Stimulated activated CD8-positive, alpha-beta memory T cell treated with anti-CD3 and anti-CD28 coated beads, Interleukin-15, amount 100 ng/mL, for 48 hours (primary cell): Measurements from ENCODE around the gene SP9.
"Not testable (repeated sequence)": the region's sequence is repeated elsewhere in the genome, so short reads cannot be mapped to it uniquely, and the experiment has no call there.

Source experiments
- DNase-seq, 2 donors: peaks; one replicate each; pipeline ENCODE4 v3.0.0-alpha.2; 2020; ENCODE audit warnings: low read depth in 2 of 2

The SP9 gene

DNA sequence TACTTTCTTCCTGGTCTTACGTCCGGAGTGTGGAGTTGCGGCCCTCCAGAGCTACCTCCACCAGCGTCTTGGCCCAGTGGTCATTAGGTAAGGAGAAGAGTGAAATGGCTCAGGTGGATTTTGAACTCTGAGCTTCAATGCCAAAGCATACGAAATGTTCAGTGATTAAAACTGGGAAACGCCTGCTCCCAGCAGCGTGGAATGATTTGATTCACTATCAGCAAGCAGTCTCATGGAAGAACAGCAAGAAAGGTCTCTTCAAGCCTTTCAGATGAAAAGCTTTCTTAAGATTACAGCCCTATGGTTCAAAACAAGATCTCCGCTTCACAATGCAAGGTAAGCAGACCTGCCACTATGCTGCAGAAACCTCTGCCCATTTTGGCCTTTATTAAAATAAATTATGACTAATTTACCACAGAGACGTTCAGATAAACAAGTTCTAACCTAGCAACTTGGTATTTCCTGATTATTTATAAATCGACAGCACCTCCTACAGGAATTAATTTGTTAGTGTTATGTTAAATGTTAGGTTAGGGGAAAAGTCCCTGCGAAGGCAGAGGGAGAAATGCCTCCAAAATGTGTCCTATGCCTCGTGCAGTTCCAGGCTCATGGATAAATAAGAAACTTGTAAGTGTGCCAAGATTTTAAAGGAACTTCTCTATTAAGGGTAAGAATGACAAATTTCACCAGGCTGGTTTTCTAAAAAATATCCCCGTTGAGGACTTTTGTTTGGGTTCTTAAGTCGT is 10.1 kb downstream of the SP9 start:
- no peak for DNase-seq

DNA sequence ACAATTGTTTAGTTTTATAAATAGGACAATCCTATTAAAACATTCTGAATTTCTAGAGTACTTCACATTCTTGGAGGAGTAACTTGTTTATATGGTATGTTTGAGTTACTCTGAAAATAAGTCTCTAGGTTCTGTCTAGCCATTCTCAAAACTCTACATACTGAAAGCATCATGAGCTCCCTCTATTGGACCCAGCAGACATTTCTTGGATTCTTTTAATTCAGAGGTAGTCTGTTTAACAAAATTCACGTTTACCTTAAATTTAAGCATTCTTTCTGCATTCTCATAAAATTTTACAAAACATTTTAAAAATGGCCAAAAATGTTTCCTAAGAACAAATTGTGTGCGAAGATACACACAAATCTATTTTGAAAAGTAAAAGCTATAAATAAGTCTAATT is 15.3 kb downstream of the SP9 start:
- no peak for DNase-seq

DNA sequence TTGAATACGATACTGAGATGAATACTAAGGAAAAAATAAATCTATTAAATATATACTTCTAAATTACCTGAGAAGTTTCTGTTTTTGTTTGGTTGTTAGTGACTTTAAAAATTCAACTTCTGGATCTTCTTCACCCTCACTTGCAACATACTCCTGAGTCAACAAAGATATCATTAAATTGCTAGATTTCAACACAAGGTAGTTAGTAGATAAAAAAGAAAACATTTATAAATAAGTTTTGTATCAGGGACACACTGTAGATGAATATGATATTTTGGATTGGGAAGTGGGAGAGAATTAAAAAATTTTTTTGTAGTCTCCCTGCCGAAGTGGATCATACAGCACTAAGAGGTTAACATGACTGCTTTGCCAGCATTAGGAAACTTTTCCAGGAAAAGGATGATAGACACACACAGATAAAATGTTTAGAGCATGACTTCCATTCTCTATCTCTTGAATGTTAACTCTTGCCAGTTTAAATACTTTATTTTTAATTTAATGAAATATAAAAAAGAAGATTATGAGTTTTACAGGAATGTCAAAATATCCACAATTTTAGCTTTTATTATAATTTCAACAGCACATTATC is 15.9 kb downstream of the SP9 start:
- DNase-seq: no peak

DNA sequence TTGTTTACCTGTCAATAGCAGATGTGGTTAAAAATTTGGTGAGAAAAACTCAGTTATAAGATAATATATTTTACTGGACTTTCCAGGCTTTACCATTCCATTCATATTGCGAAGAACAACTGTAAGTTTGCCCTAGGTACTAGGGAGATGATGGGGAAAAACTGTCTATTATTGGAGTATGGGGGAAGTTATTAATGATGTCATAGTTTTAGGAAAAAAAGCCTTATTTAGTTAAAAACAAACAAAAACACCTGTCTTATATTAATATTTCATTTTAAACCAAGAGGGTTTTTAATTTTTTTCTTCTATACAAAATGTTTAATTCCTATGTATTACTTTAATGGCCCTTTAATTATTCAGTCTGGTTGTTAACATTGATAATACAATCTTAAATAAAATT is 18.2 kb downstream of the SP9 start:
- DNase-seq: no peak

DNA sequence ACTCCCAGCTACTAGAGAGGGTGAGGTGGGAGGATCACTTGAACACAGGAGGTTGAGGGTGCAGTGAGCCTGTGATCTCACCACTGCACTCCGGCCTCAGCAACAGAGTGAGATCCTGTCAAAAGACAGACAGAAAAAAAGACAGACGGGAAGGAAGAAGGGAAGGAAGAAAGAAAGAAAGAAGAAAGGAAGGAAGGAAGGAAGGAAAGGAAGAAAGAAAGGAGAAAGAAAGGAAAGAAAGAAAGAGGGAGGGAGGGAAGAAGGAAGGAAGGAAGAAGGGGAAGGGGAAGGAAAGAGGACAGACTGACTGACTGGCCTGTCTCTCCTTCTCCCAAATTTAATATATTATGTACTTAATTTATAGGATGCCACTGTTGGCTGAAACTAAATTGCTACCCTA is 21.6 kb downstream of the SP9 start:
- DNase-seq: no peak

DNA sequence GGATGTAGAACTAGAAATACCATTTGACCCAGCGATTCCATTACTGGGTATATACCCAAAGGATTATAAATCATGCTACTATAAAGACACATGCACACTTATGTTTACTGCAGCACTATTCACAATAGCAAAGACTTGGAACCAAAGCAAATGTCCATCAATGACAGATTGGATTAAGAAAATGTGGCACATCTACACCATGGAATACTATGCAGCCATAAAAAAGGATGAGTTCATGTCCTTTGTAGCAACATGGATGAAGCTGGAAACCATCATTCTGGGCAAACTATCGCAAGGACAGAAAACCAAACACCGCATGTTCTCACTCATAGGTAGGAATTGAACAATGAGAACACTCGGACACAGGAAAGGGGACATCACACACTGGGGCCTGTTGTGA is 24.9 kb downstream of the SP9 start:
- DNase-seq: not testable (repeated sequence)

DNA sequence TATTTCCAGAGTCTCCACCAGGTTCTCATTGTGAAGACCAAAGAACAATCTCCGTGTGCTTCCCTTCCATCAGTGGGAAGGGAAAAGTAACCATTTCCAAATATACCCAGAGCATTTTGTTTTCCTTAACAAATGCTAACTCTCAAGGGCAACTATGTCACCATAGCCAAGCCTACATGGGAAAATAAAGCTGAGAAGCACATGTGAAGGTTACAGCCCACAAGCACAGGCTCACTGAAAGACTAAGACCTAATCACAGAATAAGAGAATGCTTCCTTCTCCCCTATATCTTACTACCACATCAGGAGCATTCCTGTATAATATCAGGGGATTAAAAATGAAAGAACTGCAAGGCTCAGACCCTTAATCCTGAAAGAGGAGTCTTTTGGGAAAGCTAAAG is 28.2 kb downstream of the SP9 start:
- no peak for DNase-seq

DNA sequence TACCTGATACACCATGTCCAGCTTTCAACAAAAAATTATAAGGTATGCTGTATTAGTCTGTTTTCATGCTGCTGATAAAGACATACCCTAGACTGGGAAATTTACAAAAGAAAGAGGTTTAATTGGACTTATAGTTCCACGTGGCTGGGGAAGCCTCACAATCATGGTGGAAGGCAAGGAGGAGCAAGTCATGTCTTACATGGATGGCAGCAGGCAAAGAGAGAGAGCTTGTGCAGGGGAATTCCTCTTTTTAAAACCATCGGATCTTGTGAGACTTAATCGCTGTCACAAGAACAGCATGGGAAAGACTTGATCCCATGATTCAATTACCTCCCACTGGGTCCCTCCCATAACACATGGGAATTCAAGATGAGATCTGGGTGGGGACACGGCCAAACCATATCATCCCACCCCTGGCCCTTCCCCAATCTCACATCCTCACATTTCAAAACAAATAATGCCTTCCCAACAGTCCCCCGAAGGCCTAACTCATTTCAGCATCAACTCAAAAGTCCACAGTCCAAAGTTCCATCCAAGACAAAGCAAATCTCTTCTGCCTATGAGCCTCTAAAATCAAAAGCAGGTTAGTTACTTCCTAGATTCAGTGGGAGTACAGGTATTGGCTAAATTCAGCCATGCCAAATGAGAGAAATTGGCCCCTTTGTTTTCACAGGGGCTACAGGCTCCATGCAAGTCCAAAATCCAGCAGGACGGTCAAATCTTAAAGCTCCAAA is 28.9 kb downstream of the SP9 start:
- DNase-seq: not testable (repeated sequence)

DNA sequence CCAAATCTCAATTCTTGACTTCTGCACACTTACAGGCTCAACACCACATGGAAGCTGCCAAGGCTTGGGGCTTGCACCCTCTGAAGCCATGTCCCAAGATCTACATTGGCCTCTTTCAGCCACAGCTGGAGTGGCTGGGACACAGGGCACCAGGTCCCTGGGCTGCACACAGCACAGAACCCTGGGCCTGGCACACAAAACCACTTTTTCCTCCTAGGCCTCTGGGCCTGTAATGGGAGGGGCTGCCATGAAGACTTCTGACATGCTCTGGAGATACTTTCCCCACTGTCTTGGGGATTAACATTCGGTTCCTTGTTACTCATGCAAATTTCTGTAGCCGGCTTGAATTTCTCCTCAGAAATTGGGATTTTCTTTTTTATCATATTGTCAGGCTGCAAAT is 29.9 kb downstream of the SP9 start:
- DNase-seq: no peak

DNA sequence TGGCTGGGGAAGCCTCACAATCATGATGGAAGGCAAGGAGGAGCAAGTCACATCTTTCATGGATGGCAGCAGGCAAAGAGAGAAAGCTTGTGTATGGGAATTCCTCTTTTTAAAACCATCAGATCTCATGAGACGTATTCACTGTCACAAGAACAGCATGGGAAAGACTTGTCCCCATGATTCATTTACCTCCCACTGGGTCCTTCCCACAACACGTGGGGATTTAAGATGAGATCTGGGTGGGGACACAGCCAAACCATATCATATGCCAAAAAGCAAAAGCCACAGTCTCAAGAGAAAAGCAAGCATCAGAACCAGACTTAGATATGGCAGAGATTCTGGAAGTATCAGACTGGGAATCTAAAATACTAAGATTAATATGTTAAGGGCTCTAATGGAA is 30.8 kb downstream of the SP9 start:
- DNase-seq: no peak

DNA sequence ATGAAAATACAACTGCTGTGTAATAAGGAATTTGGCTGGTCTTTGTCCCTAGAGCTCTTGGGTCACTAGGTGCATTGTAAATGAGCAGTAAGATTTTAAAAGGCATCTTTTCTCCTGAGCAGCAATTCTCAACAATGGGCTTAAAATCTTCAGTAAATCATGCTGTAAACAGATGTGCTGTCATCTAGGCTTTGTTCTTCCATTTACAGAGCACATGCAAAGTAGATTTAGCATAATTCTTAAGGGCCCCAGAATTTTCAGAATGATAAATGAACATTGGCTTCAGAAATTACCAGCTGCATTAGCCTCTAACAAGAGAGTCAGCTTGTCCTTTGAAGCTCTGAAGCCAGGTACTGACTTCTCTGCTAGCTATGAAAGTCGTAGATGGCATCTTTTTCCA is 33.9 kb downstream of the SP9 start:
- no peak for DNase-seq

DNA sequence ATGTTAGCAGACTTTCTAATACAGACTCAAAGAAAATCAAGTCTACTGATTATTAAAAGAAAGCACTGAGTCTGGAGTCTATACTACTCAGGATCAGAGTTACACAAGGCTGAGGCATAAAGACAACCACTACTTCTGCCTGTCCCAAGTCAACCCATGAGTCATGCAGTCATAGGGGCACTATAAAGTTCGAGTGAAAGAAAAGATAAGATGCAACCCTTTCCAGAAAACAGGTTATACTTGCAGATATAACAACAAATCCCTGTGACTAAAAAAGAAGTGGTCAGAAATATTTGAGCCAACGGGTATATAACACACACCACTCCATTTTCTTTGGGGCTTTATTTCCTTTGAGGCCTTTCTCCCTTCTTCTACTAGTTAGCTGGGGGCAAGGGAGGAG is 42.2 kb downstream of the SP9 start:
- no peak for DNase-seq

DNA sequence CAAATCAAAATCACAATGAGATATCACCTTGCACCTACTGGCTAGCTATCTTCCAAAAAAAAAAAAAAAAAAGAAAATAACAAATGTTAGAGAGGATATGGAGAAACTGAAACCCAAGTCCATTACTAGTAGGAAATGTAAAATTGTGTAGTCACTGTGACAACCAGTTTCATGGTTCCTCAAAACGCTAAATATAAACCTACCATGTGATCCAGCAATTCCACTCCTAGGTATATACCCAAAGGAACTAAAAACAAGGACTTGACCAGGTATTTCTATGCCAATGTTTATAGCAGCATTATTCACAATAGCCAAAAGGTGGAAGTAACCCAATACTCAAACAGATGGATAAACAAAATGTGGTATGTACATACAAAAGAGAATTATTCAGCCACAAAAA is 49.0 kb downstream of the SP9 start:
- DNase-seq: no peak

DNA sequence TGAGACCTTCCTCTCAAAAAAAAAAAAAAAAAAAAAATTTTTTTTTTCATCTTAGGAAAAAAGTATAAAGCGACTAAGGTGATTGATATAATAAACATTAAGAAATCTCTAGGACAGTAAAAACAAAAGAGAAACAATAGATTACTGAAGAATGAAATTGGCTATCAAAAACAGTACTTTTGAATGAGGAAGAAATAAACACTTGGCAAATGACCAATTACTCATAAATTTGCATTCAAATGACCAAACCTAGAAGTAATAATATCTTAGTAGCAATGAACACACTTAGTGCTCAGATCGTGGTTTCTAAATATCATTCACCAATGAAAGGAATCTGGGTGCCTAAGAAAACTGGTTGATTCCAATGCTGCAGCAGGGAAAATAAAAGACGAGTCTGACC is 50.4 kb downstream of the SP9 start:
- DNase-seq: no peak
